ENCODE results near the gene CEP85L. TPM values are rescaled to one million over a fixed set of nuclear protein-coding genes. Genes with fewer than 3 reads are reported as not detected.

CEP85L gene
- total and polyA plus RNA-seq, 2 experiments from 2014 or later, result 9.1 to 10.1 TPM

DNA sequence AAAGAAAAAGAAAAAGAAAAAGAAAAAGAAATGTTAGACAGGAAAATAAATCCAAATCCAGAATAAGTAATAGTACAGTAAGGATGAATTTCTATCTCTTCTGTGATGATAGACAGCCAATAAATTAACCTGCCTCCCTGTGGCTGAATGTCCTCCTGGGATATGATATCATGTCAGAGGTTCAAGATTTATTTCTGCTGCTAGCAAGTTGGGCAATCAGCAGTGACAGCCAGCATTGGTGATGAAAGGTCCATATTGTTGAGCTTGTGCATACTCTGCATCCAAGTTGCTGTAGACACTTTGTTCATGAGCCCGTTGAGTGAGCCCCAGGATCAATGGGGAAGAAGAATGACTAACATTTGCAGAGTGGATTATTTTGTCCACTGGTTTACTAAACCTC, 44.9 kb upstream of the CEP85L start:
- H3K36me3 Mint-ChIP-seq (ENCODE audit: low read depth), result no peaks in the 10 kb centered on the region
- ATAC-seq (no peak), DNase-seq (ENCODE audit: low spot score) (no peak)
- H3K9me3 Mint-ChIP-seq, result no peaks in the 10 kb centered on the region
- Histone ChIP-seq H3K27ac (ENCODE audit: low read depth) (no peak overlapping the region), H3K4me2 (no peak overlapping the region), H3K79me2 (replicated peaks; ENCODE audit: insufficient read depth) (no peaks in the 10 kb centered on the region), H4K20me1 (replicated peaks; ENCODE audit: insufficient read depth) (no peaks in the 10 kb centered on the region), H3K9me2 (ENCODE audit: insufficient read depth) (no peaks in the 10 kb centered on the region), H3K4me3 (no peak overlapping the region), H3F3A (replicated peaks; ENCODE audit: low read depth) (no peaks in the 10 kb centered on the region), H3K36me3 (ENCODE audit: insufficient read depth) (no peaks in the 10 kb centered on the region), H3K27me3 (ENCODE audit: insufficient read depth) (no peaks in the 10 kb centered on the region), H3K4me1 (ENCODE audit: insufficient read depth) (no peaks in the 10 kb centered on the region), H2AFZ (no peak overlapping the region)
- TF ChIP-seq NANOG (IDR thresholded peaks at IDR 0.05; ENCODE audit: borderline replicate concordance) (no peak), JUNB (IDR thresholded peaks at IDR 0.05; ENCODE audit: unreplicated experiment) (no peak), ZNF114 (CRISPR knock-in tag; IDR thresholded peaks at IDR 0.05) (no peak), REST (IDR thresholded peaks at IDR 0.05; ENCODE audit: unreplicated experiment) (no peak), EZH2phosphoT487 (IDR thresholded peaks at IDR 0.05; ENCODE audit: unreplicated experiment) (no peak), CREB1 (CRISPR knock-in tag; IDR thresholded peaks at IDR 0.05; ENCODE audit: low read depth) (no peak), EZH2 (IDR thresholded peaks at IDR 0.05; ENCODE audit: low read depth, unreplicated experiment) (no peak), STAT1 (IDR thresholded peaks at IDR 0.05; ENCODE audit: unreplicated experiment) (no peak)
- TF ChIP-seq, protein P1, sequence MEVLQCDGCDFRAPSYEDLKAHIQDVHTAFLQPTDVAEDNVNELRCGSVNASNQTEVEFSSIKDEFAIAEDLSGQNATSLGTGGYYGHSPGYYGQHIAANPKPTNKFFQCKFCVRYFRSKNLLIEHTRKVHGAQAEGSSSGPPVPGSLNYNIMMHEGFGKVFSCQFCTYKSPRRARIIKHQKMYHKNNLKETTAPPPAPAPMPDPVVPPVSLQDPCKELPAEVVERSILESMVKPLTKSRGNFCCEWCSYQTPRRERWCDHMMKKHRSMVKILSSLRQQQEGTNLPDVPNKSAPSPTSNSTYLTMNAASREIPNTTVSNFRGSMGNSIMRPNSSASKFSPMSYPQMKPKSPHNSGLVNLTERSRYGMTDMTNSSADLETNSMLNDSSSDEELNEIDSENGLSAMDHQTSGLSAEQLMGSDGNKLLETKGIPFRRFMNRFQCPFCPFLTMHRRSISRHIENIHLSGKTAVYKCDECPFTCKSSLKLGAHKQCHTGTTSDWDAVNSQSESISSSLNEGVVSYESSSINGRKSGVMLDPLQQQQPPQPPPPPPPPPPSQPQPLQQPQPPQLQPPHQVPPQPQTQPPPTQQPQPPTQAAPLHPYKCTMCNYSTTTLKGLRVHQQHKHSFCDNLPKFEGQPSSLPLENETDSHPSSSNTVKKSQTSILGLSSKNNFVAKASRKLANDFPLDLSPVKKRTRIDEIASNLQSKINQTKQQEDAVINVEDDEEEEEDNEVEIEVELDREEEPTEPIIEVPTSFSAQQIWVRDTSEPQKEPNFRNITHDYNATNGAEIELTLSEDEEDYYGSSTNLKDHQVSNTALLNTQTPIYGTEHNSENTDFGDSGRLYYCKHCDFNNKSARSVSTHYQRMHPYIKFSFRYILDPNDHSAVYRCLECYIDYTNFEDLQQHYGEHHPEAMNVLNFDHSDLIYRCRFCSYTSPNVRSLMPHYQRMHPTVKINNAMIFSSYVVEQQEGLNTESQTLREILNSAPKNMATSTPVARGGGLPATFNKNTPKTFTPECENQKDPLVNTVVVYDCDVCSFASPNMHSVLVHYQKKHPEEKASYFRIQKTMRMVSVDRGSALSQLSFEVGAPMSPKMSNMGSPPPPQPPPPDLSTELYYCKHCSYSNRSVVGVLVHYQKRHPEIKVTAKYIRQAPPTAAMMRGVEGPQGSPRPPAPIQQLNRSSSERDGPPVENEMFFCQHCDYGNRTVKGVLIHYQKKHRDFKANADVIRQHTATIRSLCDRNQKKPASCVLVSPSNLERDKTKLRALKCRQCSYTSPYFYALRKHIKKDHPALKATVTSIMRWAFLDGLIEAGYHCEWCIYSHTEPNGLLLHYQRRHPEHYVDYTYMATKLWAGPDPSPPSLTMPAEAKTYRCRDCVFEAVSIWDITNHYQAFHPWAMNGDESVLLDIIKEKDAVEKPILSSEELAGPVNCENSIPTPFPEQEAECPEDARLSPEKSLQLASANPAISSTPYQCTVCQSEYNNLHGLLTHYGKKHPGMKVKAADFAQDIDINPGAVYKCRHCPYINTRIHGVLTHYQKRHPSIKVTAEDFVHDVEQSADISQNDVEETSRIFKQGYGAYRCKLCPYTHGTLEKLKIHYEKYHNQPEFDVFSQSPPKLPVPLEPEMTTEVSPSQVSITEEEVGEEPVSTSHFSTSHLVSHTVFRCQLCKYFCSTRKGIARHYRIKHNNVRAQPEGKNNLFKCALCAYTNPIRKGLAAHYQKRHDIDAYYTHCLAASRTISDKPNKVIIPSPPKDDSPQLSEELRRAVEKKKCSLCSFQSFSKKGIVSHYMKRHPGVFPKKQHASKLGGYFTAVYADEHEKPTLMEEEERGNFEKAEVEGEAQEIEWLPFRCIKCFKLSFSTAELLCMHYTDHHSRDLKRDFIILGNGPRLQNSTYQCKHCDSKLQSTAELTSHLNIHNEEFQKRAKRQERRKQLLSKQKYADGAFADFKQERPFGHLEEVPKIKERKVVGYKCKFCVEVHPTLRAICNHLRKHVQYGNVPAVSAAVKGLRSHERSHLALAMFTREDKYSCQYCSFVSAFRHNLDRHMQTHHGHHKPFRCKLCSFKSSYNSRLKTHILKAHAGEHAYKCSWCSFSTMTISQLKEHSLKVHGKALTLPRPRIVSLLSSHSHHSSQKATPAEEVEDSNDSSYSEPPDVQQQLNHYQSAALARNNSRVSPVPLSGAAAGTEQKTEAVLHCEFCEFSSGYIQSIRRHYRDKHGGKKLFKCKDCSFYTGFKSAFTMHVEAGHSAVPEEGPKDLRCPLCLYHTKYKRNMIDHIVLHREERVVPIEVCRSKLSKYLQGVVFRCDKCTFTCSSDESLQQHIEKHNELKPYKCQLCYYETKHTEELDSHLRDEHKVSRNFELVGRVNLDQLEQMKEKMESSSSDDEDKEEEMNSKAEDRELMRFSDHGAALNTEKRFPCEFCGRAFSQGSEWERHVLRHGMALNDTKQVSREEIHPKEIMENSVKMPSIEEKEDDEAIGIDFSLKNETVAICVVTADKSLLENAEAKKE (CRISPR knock-in tag; IDR thresholded peaks at IDR 0.05), result no peak
- TF ChIP-seq, protein P2, sequence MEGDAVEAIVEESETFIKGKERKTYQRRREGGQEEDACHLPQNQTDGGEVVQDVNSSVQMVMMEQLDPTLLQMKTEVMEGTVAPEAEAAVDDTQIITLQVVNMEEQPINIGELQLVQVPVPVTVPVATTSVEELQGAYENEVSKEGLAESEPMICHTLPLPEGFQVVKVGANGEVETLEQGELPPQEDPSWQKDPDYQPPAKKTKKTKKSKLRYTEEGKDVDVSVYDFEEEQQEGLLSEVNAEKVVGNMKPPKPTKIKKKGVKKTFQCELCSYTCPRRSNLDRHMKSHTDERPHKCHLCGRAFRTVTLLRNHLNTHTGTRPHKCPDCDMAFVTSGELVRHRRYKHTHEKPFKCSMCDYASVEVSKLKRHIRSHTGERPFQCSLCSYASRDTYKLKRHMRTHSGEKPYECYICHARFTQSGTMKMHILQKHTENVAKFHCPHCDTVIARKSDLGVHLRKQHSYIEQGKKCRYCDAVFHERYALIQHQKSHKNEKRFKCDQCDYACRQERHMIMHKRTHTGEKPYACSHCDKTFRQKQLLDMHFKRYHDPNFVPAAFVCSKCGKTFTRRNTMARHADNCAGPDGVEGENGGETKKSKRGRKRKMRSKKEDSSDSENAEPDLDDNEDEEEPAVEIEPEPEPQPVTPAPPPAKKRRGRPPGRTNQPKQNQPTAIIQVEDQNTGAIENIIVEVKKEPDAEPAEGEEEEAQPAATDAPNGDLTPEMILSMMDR (conservative IDR thresholded peaks at IDR 0.05; ENCODE audit: low read depth in 2 of 2), result no peak
- H3K27me3 Mint-ChIP-seq (ENCODE audit: insufficient read depth, low read depth, poor library complexity), result peaks cover 4% of the 10 kb centered on the region
- no peak overlapping the region for H3K27ac Mint-ChIP-seq
- no peak overlapping the region for H3K4me3 Mint-ChIP-seq
- no peaks in the 10 kb centered on the region for H3K4me1 Mint-ChIP-seq
